HepG2 (cell line): ENCODE data around the gene COMMD7. TPM values are rescaled to one million over a fixed set of nuclear protein-coding genes. Genes with fewer than 3 reads are reported as not detected.
A peak's percentile ranks its signal among the peaks of the same experiment; 100 is the strongest.

ENCODE experiments used
- FOSL2 ChIP-seq: sonication (generic); formaldehyde crosslinking; IDR thresholded peaks from 2 replicates; pipeline ENCODE4 v1.4.0; 2020; ENCODE audit warnings: missing genetic modification reagents
- FOXP1 ChIP-seq, 2 experiments: fragments of 450-650 bp in 1 of 2; IDR thresholded peaks; 2 replicates each; pipeline ENCODE4 v1.6.1; 2017 to 2018; ENCODE audit warnings: antibody characterized with exemption in 1 of 2
- GZF1 ChIP-seq: sonication (generic); formaldehyde crosslinking; IDR thresholded peaks from 2 replicates; pipeline ENCODE4 v1.5.1; 2020; ENCODE audit warnings: mild to moderate bottlenecking, missing genetic modification reagents
- MIER2 ChIP-seq: IDR thresholded peaks from 2 replicates; pipeline ENCODE4 v1.6.1; 2016; ENCODE audit warnings: missing biosample characterization, missing genetic modification reagents
- MIXL1 ChIP-seq: IDR thresholded peaks from 2 replicates; pipeline ENCODE4 v1.6.1; 2016
- NRL ChIP-seq: sonication (generic); formaldehyde crosslinking; IDR thresholded peaks from 2 replicates; pipeline ENCODE4 v1.5.0; 2020; ENCODE audit warnings: missing genetic modification reagents, mild to moderate bottlenecking, moderate library complexity, borderline replicate concordance
- PITX1 ChIP-seq: sonication (generic); formaldehyde crosslinking; IDR thresholded peaks from 2 replicates; pipeline ENCODE4 v1.5.1; 2020; ENCODE audit warnings: mild to moderate bottlenecking, missing genetic modification reagents
- SMC3 ChIP-seq: IDR thresholded peaks from 2 replicates; pipeline ENCODE4 v1.6.1; 2011; ENCODE audit warnings: low read length, improper control_type of control experiment
- THAP11 ChIP-seq: IDR thresholded peaks from 2 replicates; pipeline ENCODE4 v1.6.1; 2016; ENCODE audit warnings: missing biosample characterization, missing genetic modification reagents
- TP53 ChIP-seq: sonication (generic); formaldehyde crosslinking; conservative IDR thresholded peaks from 2 replicates; pipeline ENCODE4 v1.4.0; 2020; ENCODE audit warnings: missing genetic modification reagents
- ZNF33A ChIP-seq: sonication (generic); formaldehyde crosslinking; IDR thresholded peaks from 2 replicates; pipeline ENCODE4 v1.5.1; 2020; ENCODE audit warnings: missing genetic modification reagents, mild to moderate bottlenecking, moderate library complexity, borderline replicate concordance
- ZNF33B ChIP-seq: sonication (generic); formaldehyde crosslinking; IDR thresholded peaks from 2 replicates; pipeline ENCODE4 v1.5.1; 2020; ENCODE audit warnings: mild to moderate bottlenecking, missing genetic modification reagents
- ZNF563 ChIP-seq: sonication (generic); formaldehyde crosslinking; IDR thresholded peaks from 2 replicates; pipeline ENCODE4 v1.8.0; 2022; ENCODE audit warnings: mild to moderate bottlenecking, moderate library complexity, missing genetic modification reagents
- ZNF720 ChIP-seq: sonication (generic); formaldehyde crosslinking; IDR thresholded peaks from 2 replicates; pipeline ENCODE4 v1.4.0; 2020; ENCODE audit warnings: missing genetic modification reagents
- ZNF788 ChIP-seq: sonication (generic); formaldehyde crosslinking; IDR thresholded peaks from 2 replicates; pipeline ENCODE4 v1.5.0; 2020; ENCODE audit warnings: mild to moderate bottlenecking, missing genetic modification reagents, borderline replicate concordance
- ZNF792 ChIP-seq: IDR thresholded peaks from 2 replicates; pipeline ENCODE4 v1.6.1; 2016
- polyA plus RNA-seq, 8 experiments: library from polyadenylated mRNA; depleted of rRNA in 3 of 8; stranded (reverse) in 7 of 8; unstranded in 1 of 8; fragments of >200 nt; fragmentation: Illumina TruSeq in 4 of 8; extraction: Trizol in 4 of 8; gene quantifications; 2 replicates each; pipeline versions ENCODE4 v1.2.1 to v1.2.3, GENCODE V29; 2011 to 2016; ENCODE audit warnings: low read depth in 4 of 8, missing spikeins in 1 of 8, mixed read lengths in 1 of 8; ENCODE audit not compliant: insufficient read depth in 1 of 8
- total RNA-seq, 5 experiments: library from RNA; depleted of rRNA; stranded (reverse); fragments of >200 nt; fragmentation: Illumina TruSeq; extraction: Trizol; gene quantifications; 2 replicates each; pipeline ENCODE4 v1.2.3, GENCODE V29; 2016; ENCODE audit warnings: low read depth in 1 of 5
- TF ChIP-seq, protein P1 (sequence below): sonication (generic); formaldehyde crosslinking; IDR thresholded peaks from 2 replicates; pipeline ENCODE4 v1.5.0; 2020; ENCODE audit warnings: missing genetic modification reagents
- TF ChIP-seq, protein P2 (sequence below): sonication (generic); formaldehyde crosslinking; IDR thresholded peaks from 2 replicates; pipeline ENCODE4 v1.5.1; 2020; ENCODE audit warnings: mild to moderate bottlenecking, missing genetic modification reagents
- TF ChIP-seq, protein P3 (sequence below): sonication (generic); formaldehyde crosslinking; IDR thresholded peaks from 2 replicates; pipeline ENCODE4 v1.5.0; 2020; ENCODE audit warnings: missing genetic modification reagents
- TF ChIP-seq, protein P4 (sequence below): IDR thresholded peaks from 2 replicates; pipeline ENCODE4 v1.6.1; 2018; ENCODE audit warnings: missing genetic modification reagents, mild to moderate bottlenecking, missing compliant biosample characterization

COMMD7 gene
- total and polyA plus RNA-seq, 2 of the 13 experiments (the other 11 are each of a cell fraction or from before 2014, with no cell fraction given): 42.1 to 53.3 TPM

DNA sequence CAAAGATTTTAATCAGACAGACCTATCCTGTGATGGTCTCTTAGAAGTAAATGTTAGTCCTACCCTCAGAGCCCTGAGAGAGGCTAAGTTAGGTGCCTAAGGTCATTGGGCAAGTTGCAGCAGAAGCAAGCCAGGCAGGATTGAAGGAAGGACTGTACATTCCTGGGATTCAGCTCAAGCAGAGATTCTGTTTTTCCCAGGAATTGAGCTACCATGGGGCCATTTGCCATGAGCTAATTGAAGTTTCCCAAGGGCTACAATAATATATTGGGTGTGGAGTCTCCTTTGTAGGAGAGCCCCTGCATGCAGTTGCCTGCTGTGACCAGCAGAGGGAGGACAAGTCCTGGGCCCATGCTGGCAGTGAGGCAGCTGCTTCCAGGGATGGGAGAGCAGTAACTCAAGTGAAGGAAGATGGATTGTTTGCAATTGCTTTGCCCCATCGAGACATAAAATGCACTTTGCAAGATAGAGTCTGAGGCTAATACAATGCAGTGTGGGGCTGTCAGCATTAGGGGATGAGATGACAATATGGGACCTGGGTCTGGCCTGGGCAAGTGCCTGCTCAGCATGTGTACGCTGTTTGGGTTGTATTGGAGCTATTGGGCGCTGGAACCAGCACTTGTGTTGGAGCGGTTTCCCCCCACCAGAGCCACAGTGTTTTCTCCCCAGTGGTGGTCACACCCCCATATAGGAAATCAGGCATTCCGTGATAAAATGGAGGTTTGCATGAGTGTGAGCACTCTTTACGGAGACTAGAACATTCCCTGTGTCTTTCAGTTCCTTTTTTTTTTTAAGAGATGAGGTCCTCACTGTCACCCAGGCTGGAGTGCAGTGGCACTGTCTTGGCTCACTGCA lies 46.9 kb upstream of the COMMD7 start (continued):
- TF ChIP-seq SMC3 (peak; percentile 98), GZF1 (0 out of 2 replicates have a peak, but pooled peaks have one; percentile 58), ZNF792 (CRISPR knock-in tag) (no peak), PITX1 (CRISPR knock-in tag) (peak; percentile 57; the same call in 1 of the 2 replicates), NRL (CRISPR knock-in tag) (peak; percentile 24; the same call in 1 of the 2 replicates), TP53 (CRISPR knock-in tag) (no peak), FOSL2 (peak; percentile 48), ZNF563 (CRISPR knock-in tag) (peak; percentile 31; the same call in 1 of the 2 replicates), ZNF33A (CRISPR knock-in tag) (no peak), MIER2 (CRISPR knock-in tag) (peak; percentile 12; the same call in 1 of the 2 replicates), ZNF788 (0 out of 2 replicates have a peak, but pooled peaks have one; percentile 34), ZNF720 (no peak), MIXL1 (0 out of 2 replicates have a peak, but pooled peaks have one; percentile 24), ZNF33B (CRISPR knock-in tag) (0 out of 2 replicates have a peak, but pooled peaks have one; percentile 70), FOXP1 (IDR thresholded peaks at IDR 0.05) (no peak), FOXP1 (CRISPR knock-in tag; IDR thresholded peaks at IDR 0.05) (no peak), THAP11 (CRISPR knock-in tag) (peak; percentile 48; the same call in 1 of the 2 replicates)
- TF ChIP-seq, protein P1, sequence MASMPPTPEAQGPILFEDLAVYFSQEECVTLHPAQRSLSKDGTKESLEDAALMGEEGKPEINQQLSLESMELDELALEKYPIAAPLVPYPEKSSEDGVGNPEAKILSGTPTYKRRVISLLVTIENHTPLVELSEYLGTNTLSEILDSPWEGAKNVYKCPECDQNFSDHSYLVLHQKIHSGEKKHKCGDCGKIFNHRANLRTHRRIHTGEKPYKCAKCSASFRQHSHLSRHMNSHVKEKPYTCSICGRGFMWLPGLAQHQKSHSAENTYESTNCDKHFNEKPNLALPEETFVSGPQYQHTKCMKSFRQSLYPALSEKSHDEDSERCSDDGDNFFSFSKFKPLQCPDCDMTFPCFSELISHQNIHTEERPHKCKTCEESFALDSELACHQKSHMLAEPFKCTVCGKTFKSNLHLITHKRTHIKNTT (CRISPR knock-in tag): no peak
- TF ChIP-seq, protein P2, sequence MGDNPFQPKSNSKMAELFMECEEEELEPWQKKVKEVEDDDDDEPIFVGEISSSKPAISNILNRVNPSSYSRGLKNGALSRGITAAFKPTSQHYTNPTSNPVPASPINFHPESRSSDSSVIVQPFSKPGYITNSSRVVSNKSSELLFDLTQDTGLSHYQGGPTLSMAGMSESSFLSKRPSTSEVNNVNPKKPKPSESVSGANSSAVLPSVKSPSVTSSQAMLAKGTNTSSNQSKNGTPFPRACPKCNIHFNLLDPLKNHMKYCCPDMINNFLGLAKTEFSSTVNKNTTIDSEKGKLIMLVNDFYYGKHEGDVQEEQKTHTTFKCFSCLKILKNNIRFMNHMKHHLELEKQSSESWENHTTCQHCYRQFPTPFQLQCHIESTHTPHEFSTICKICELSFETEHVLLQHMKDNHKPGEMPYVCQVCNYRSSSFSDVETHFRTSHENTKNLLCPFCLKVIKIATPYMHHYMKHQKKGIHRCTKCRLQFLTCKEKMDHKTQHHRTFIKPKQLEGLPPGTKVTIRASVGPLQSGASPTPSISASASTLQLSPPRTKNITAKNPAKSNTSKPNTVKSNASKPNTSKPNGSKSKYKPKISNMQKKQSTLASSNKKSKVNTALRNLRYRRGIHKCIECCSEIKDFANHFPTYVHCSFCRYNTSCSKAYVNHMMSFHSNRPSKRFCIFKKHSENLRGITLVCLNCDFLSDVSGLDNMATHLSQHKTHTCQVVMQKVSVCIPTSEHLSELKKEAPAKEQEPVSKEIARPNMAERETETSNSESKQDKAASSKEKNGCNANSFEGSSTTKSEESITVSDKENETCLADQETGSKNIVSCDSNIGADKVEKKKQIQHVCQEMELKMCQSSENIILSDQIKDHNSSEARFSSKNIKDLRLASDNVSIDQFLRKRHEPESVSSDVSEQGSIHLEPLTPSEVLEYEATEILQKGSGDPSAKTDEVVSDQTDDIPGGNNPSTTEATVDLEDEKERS (CRISPR knock-in tag): peak; percentile 27; the same call in 1 of the 2 replicates
- TF ChIP-seq, protein P3, sequence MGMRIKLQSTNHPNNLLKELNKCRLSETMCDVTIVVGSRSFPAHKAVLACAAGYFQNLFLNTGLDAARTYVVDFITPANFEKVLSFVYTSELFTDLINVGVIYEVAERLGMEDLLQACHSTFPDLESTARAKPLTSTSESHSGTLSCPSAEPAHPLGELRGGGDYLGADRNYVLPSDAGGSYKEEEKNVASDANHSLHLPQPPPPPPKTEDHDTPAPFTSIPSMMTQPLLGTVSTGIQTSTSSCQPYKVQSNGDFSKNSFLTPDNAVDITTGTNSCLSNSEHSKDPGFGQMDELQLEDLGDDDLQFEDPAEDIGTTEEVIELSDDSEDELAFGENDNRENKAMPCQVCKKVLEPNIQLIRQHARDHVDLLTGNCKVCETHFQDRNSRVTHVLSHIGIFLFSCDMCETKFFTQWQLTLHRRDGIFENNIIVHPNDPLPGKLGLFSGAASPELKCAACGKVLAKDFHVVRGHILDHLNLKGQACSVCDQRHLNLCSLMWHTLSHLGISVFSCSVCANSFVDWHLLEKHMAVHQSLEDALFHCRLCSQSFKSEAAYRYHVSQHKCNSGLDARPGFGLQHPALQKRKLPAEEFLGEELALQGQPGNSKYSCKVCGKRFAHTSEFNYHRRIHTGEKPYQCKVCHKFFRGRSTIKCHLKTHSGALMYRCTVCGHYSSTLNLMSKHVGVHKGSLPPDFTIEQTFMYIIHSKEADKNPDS: no peak
- TF ChIP-seq, protein P4, sequence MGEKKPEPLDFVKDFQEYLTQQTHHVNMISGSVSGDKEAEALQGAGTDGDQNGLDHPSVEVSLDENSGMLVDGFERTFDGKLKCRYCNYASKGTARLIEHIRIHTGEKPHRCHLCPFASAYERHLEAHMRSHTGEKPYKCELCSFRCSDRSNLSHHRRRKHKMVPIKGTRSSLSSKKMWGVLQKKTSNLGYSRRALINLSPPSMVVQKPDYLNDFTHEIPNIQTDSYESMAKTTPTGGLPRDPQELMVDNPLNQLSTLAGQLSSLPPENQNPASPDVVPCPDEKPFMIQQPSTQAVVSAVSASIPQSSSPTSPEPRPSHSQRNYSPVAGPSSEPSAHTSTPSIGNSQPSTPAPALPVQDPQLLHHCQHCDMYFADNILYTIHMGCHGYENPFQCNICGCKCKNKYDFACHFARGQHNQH: peak; percentile 48; the same call in 1 of the 2 replicates
